GM19455 (cell line): Measurements from ENCODE around the gene HOXB9.

Experiments used
- ATAC-seq: cut with Tn5 transposase; IDR thresholded peaks from one replicate; pipeline ENCODE4 v1.9.1; 2021; ENCODE audit not compliant: unreplicated experiment

The HOXB9 gene

DNA sequence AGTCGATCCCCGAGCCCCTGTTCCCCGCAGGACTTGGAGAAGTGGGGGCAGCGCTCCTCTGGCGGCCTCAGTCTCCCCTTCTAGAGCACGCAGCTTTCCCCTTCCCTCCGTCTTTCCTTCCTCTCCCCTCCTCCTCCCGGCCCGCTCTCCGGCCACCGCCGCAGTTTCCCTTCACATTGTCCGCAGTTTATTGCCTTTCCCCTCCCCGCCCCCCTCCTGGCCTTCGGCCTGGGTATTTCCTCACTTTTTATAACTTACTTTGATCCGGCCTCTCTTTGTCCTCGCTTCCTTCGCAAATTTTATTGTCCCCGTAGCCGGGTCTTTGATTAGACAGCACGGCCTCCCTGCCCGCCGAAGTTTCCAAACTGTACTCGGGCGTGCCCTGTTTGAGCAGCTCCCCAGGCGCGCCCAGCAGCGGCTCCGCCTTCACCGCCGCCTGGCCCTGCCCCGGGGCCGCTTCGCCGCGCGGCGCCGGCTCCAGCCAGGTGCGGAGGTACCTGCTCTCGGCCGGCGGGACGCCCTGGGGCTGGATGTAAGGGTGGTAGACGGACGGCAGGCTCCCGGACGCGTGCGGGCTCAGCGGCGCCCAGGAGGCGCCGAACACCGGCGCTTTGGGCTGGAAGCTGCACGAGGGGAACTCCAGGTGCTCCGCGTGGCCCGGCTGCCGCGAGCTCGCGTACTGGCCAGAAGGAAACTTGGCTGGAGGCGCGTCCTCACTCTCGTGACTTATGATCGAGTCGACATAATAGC is 488 bp downstream of the HOXB9 start:
- ATAC-seq: no peak

DNA sequence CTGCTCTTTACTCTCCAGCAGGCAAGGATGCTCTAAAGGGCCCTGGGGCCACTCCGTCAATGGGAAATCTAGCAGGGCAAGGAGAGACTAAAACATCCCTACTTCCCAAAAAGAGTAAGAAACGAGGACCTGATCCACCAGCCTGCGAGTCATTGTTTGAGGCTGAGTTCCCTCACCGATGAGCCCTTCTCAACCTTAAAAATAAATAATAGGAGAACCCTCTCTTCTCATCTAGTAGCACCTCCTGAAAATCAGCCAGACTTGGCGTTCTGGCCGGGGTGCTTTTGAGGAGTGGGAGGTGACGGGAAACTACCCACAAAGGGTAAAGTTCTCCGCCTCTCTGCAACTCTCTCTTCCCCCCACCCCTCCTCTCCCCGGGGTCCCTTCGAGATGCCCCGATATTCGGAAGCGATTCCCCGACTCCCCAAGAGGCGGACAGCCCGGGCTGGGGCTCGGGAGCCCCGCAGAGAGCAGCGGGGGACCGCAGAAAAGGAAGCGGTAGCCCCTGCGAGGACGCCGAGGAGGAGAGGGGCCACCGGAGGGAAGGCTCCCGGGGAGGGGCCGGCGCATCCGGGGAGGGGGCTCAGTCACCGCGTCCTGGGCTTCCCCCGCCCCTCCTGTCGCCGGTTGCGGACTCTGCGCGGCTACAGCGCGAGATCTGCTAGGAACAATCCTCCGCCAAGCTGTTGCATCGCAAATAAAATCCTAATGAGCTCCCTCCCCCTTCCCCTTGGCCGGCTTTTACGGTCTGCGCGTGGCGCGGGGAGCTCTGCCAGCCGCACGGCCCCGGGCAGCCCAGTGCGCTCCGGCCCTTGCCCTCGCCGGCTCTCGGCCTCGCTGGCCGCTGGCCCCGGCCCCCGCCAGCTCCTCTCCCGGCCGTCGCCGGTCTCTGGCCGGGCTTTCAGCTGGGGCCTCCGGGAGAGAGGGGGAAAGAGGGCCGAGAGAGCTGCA is 1.3 kb downstream of the HOXB9 start:
- no peak for ATAC-seq

DNA sequence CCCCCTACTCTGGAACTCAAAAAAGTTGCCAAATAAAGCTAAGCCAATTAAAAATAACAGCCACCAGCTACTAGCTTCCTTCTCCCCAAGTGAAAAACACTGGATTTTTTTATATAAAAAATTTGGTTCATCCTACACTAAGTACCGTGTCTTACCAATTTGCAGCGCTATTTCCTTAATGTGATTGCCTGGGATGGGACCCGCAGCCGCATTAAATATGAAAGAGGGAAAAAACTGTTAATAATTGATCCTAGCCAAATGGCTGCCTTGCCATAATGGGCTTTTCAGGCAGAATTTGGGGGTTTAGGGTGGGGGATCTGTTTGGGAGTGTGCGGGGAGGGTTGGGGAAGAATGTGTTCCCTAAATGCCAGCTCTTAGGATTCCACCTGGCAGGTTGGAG is 2.0 kb downstream of the HOXB9 start:
- ATAC-seq: no peak

DNA sequence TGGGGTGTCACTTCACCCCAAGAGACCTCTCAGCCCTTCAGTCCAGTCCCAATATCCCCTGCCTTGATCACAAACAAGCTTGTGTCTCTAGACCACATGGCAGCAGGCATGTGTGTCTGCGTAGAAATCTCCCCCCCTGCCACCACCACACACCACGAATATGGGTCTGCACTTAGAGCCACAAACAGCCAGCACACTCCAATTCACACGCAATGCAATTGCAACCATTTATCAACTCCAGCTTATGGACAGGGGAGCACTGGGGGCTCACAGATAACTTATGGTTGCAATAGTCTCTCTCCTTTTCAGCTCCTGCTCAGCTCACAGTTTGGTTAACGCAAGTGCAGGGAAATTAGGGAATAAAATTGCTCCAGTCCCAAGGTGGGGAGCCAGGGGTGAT is 2.6 kb downstream of the HOXB9 start:
- no peak for ATAC-seq

DNA sequence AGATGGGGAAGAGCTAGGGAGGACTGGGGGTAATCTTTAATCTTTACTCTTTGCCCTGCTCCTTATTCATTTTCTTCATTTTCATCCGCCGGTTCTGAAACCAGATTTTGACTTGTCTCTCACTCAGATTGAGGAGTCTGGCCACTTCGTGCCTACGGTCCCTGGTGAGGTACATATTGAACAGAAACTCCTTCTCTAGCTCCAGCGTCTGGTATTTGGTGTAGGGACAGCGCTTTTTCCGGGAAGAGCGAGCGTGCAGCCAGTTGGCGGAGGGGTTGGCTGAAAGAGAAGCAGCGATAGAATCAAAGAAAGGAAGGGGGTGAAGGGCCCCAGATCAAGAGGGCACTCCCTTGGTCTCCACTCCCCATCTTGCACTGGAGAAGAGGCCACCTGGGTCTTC is 3.3 kb downstream of the HOXB9 start:
- ATAC-seq: no peak

DNA sequence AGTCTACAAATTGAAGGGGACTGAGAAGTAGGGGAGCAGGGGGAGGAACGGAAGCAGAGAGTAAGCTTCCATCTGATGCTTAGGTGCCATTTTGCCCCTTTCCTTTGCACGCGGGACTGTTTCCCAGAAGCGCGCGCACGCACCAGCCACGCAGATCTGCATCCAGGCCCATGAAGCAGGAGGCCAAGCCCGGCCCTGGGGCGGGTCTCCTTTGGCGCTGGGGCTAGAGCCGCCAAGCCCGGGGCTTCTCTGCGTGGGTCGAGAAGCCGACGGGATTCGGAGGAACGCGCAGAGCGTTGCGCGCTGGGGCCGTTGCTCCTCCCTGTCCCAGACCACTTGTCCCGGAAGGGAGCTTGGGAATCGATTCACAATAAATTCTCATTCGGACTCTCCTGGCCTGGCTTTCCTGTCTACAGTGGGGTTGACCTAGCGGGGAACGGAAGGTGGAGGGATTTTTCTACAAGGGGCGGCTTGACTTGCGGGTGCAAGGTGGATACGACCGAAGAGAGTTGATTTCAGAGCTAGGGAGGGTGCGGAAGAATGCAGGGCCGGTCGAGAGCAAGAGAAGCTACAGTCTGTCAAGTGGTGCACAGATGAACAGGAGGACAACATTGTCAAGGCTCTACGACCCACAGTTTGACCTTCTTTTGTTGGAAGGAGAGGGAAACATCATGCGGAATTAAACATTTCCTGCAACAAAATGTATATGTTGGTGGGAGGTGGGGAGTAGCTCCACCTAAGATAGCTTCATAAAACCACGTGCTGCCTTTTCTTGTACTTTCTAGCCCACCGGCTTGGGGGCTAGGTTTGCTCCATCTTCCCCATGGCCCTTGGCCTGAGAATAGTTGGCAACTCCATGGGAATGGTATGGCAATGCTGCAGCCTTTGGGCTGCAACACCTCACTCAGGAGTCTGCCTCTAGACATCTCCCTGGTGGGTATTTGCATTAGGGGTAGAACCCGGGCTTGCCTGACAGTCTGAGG is 4.5 kb downstream of the HOXB9 start:
- ATAC-seq: no peak

DNA sequence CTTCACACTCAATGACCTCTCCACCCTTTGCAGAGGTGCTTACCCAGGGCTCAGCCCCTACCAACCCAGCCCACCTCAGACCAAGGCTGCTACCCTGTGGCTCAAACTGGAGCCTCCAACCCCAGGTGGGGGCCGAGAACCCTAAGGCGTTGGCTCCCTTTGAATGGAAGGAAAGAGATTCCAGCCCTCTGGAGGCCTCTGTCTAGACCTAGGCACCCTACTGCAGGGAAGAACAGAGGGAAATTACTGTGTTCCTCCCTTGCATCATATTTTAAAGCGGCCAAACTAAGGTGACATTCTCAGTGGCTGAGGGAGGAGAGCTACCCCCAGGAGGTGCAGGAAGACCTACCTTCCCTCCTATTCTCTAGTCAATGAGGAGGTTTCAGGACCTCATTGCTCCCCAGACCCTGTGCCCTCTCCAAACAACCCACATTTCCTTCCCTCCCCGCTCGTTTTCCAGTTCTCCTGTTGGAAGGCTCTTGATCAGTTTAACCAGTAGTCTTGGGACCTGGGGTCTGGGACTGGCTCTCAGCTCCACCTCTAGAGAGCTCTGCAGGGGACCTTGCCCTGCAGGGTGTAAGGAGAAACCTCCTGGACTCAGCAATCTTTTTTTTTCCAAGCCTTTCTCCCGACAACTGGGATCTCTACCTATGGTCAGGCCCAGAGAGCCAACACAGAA is 5.6 kb downstream of the HOXB9 start:
- no peak for ATAC-seq

DNA sequence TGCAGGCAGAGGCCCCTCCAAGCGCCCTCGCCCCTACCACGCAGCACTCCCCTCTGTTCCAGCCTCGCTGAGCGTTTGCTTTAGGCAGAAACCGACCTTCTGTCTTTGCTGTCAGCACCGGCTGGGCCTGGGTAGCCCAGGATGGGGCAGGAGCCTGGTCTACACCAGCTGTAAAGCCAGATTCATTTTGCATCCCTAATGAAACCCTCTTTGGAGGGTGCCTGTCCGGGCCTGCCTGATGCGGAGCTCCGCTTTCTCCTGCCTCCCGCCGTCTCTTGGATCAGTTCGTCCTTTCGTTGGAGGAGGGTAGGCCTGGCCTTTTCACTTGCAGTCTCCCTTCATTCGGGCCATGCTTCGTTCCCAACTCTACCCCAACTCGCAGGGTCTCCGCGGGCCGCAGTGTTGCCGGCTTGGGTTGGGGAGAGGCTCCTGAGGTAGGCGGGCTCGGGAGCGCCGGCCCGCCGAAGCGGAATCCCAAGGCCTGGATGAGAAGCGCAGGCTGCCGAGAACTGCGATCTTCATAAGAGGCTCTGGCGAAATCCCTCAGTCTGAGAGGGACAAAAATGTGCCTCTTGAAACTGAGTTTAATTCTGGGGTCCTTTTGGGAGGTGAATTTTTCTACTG is 6.2 kb downstream of the HOXB9 start:
- ATAC-seq: no peak

DNA sequence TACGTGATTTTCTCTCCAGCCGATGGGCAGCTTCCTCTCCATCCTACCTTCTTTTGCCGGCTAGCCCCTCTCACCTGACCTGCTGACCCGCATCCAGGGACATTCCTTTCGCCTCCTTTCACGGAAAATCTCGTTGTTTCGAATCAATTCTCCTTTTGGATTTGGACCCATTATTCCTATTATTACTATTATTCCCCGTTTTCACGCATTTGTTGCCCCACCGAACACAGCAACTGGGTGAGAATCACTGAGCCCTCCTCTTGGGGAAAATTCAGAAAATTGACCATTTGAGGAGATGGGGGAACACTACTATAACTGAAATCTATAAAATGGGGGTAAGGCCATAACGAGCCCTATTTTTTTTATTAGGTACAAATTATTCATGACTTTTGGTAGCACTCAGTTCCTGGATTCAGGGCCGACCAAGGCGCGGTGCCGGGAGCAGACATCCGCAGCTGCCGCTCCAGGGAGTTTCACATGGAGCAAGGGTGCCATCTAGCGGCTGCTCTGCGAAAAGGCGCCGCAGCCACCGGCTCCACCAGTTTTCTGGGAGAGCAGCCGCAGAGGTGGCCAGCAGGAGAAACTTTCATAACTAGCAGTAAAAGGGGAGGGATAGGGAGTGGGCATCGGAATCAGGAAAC is 7.8 kb downstream of the HOXB9 start:
- no peak for ATAC-seq

DNA sequence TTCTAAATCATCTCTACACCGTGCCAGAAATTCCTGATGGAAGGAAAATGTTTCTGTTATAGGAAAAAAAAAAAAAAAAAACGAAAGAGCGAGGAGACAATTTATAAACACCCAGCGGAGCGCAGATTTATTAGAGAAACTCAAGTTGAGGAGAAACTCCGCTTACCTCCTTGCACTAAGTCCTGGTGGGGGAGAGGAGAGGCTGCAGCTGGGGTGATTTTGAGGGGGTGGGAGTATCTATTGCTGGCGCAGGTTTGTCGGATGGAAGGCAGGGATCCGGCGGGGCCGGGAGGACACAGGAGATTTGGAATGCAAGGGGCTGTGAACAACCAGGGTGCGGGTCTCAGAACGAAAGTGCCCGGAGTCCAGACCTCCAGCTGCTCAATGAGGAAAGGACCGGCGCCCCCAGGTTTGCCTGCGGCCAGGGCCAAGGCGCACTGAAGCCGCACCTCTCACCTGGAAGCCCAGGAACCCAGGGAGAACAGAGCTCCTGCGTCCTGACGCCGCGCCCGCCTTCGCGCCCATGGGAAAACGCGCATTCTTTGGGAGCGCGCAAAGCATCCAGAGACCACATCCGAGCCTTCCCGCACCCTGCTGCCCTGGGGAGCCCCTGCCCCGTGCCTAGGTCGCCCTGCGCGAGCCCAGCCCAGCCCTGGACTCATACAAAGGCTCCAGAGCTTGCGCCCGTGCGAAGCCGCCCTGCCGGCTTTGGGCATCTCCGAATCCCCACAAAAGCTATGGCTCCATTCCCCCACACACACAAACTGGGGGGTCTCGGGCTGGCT is 8.5 kb downstream of the HOXB9 start:
- ATAC-seq: no peak

DNA sequence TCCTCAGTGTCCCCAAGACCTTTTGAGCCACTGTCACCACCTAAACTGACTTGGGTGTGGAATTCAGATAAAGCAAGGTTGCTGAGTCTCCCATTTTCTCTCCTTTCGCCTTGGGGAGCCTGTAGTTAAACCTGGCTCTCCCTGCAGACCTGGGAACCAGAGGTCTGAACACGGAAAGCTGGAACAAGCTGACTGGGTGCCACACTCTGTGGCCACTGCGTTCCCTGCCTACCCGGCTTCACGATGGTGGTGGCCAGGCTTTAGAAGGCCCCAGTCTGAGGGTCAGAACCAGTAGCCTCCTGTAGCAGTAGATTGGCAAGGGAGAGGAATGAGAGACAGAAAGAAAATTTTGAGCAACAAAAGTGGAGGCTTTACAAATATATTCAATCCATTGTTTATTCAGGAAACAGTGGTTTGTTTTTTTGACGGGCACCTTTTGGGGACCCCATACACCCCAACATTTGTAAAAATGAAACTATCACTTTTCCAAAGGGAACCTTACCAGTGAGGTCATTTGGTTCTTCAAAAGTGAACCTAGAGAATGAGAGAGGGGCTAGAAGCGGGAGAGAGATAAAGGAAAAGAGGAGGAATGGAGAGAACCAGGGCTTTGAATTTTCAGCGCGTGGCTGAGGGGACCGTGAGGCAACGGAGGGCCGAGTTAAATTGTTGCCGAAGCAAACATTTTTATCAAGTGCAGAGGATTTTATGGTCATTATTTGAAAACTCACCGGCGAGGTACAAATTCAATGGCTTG is 9.3 kb downstream of the HOXB9 start:
- no peak for ATAC-seq

DNA sequence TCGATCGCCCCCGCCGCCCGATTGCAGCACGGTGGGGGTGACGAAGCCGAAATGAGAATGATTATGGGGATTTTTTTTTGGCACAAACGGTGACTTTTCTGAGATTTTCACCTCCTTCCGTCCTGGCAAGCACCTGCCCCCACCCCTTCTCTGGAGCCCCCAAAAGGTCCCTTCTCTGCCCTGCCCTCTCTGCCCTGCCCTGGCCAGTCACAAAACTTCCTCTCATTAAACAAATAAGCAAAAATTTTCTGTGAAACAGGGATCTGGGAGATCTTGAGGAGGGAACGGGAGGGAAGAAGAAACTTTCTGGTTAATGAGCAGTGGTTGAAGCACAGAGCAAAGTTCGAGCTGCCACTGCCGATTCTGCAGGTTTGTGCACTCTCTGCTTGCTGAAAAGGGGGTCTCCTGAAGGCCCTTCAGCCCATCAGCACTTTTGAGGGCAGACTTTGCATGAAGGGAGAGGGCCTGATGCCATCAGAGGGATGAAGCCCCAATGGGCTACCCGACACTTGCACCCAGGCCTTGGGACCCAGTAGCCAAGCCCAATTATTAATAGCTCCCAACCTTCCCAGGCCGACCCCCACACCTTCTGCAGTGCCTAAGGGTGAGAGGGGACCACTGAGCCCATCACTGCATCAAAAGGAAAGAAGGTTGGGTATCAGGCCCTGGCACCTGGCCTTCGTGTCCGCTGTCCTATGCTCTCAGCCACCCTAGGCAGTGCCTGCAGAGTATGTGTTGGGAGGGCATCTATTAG is 10.0 kb downstream of the HOXB9 start:
- ATAC-seq: no peak

DNA sequence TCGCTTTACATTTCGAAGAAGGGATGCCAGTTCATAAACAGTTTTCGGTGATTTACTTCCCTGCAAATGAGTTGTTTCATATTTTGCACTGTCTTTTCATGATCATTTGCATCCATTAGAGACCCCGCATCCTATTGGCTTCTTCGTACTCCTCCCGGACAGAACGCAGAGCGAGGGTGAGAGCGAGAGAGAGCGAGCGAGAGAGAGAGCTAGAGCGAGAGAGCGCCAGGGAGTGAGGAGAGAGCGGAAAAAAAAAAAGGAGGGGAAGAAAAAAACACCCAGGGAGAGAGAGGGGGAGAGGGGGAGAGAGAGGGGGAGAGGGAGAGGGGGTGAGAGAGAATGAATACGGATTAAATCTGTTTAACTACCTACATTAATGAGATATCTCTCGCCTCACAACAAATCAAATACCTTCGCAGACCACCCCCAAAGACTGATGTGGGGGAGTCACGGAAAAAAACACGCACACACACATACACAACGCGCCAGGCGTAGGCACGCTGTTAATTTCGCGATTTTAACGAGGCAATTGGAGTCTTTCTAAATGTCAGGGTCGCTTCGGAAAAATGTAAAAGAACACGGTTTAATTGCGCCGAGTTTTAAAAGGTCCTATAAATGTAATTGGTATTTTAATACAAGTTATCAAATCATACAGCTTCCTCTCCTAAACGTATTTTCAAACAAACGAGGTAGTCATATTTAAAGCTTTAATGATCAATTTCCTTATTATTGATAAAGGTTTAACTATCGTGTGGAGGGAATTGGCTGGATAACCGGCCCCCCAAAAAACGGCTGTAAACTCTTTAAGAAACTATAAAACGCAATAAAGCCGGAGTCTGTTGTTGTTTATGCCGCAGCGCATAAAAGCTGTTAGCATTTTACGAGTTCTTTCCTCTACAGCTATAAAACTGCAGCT is 10.9 kb downstream of the HOXB9 start, which contains the start of gene HOXB8:
Gene HOXB8 (minus strand): TSS at position 246 of the 916 bp plus-strand sequence. CDS start 588 bp downstream, outside the sequence.
- ATAC-seq: no peak

DNA sequence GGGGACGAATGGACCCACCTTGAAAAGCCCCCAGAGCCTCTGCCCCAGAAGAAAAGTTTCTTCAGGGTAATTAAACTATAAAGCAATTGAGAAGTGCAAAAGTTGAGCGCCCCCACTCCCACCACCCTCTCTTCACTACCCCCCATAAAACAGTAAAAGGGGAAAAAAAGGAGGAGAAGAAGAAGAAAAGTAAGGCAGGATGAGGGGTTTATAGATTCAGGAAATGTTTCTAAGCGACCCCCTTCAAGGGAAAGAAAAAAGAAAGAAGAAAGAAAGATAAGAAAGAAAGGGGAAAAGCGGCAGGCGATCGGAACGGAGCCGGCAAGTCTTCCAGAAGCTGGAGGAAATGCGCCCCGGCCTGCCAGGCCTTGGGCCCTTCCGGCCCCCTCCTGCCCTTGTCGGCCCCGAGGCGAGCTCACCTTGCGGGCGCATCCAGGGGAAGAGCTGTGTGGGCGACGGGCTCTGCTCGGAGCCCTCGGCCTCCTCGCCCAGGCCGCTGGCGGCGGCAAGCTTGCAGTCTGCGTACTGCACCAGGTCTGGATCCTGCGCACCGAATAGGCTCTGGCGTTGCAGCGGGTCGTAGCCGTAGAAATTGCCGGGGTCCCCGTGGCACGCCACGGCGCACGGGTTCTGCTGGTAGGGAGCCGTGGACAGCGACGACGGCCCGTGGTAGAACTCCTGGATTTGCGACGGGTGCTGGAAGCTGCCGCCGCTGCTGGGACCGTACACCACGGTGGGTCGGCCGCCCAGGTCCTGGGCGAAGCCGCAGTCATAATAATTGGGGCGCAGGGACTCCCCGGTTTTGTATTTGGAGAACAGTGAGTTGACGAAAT is 12.1 kb downstream of the HOXB9 start:
- ATAC-seq: no peak
